ENCODE data around the gene RALY. TPM values are rescaled to one million over a fixed set of nuclear protein-coding genes. Genes with fewer than 3 reads are reported as not detected.

Gene RALY
- total RNA-seq, 1 experiment from 2014 or later = 119 TPM

GRCh38 chr20:34072076-34072475, 78.4 kb downstream of the RALY start:
- Histone ChIP-seq H4K20me1 (ENCODE audit: insufficient read depth) (peaks cover 3% of the 10 kb centered on the region; the same call in 1 of the 2 replicates), H3K9ac (ENCODE audit: low read length) (no peak overlapping the region), H3K27ac (ENCODE audit: low read depth, low read length) (no peak overlapping the region), H2AFZ (ENCODE audit: low read depth, low read length, poor library complexity, severe bottlenecking) (no peak overlapping the region), H3K9me3 (ENCODE audit: control insufficient read depth in 1 of 2, insufficient read depth in 1 of 2, low read depth in 1 of 2, low read length in 2 of 2) (no peaks in the 10 kb centered on the region), H3K9me2 (ENCODE audit: insufficient read depth) (no peaks in the 10 kb centered on the region), H3K79me2 (ENCODE audit: insufficient read depth, low read length) (peaks cover 34% of the 10 kb centered on the region; the same call in 1 of the 2 replicates), H3K36me3 (ENCODE audit: control insufficient read depth in 1 of 2, insufficient read depth in 2 of 2, low read length in 2 of 2) (peaks cover 7 to 10% of the 10 kb centered on the region in 2 experiments), H3K4me1 (ENCODE audit: control insufficient read depth in 1 of 2, insufficient read depth in 2 of 2, low read length in 2 of 2) (peaks cover 0 to 23% of the 10 kb centered on the region in 2 experiments; a peak in 2 of 4 replicates), H3K27me3 (ENCODE audit: insufficient read depth, low read length) (no peaks in the 10 kb centered on the region), H3K4me2 (ENCODE audit: low read length) (no peak overlapping the region), H3K4me3 (replicated peaks in 1 of 2; ENCODE audit: low read depth in 1 of 2, low read length in 2 of 2) (no peak overlapping the region)
- DNase-seq (ENCODE audit: low read depth, low spot score) (no peak), ATAC-seq (no peak)
- CTCF ChIA-PET = no interaction called here
- TF ChIP-seq CEBPB (IDR thresholded peaks at IDR 0.05; ENCODE audit: low read depth) = no peak
- POLR2A ChIA-PET = no interaction called here
- RAD21 ChIA-PET (ENCODE audit: low non-redundant PET in 1 of 2, low total read pairs in 2 of 2, uncharacterized antibody in 2 of 2, unreplicated experiment in 2 of 2) = no interaction called here
- intact Hi-C loops (cut with micrococcal nuclease) = no loop called here
- BruUV-seq (replicated peaks) = no TSS peak

GRCh38 chr20:34072778-34073177, 79.1 kb downstream of the RALY start:
- Histone ChIP-seq H3K9ac (ENCODE audit: low read length) (no peak overlapping the region), H3K4me3 (replicated peaks in 1 of 2; ENCODE audit: low read depth in 1 of 2, low read length in 2 of 2) (no peak overlapping the region), H3K4me2 (ENCODE audit: low read length) (no peak overlapping the region), H2AFZ (ENCODE audit: low read depth, low read length, poor library complexity, severe bottlenecking) (no peak overlapping the region), H3K9me3 (ENCODE audit: control insufficient read depth in 1 of 2, insufficient read depth in 1 of 2, low read depth in 1 of 2, low read length in 2 of 2) (no peaks in the 10 kb centered on the region), H3K27me3 (ENCODE audit: insufficient read depth, low read length) (no peaks in the 10 kb centered on the region), H3K4me1 (ENCODE audit: control insufficient read depth in 1 of 2, insufficient read depth in 2 of 2, low read length in 2 of 2) (peaks cover 0 to 23% of the 10 kb centered on the region in 2 experiments; a peak in 2 of 4 replicates), H3K27ac (ENCODE audit: low read depth, low read length) (no peak overlapping the region), H3K36me3 (ENCODE audit: control insufficient read depth in 1 of 2, insufficient read depth in 2 of 2, low read length in 2 of 2) (peaks cover 7 to 12% of the 10 kb centered on the region in 2 experiments), H4K20me1 (ENCODE audit: insufficient read depth) (peaks cover 3% of the 10 kb centered on the region; the same call in 1 of the 2 replicates), H3K9me2 (ENCODE audit: insufficient read depth) (no peaks in the 10 kb centered on the region), H3K79me2 (ENCODE audit: insufficient read depth, low read length) (peaks cover 34% of the 10 kb centered on the region; the same call in 1 of the 2 replicates)
- ChIA-PET RAD21 (ENCODE audit: low non-redundant PET in 1 of 2, low total read pairs in 2 of 2, uncharacterized antibody in 2 of 2, unreplicated experiment in 2 of 2) (no interaction called here), CTCF (no interaction called here), POLR2A (no interaction called here)
- intact Hi-C loops (cut with micrococcal nuclease) = no loop called here
- ATAC-seq = no peak
- no peak for DNase-seq (ENCODE audit: low read depth, low spot score)
- TSS peak; percentile 22 for BruUV-seq (replicated peaks)
- TF ChIP-seq CBX3 (IDR thresholded peaks at IDR 0.05; ENCODE audit: low read depth) (no peak), POLR2A (IDR thresholded peaks at IDR 0.05; ENCODE audit: borderline replicate concordance, extremely low read depth, insufficient read depth, insufficient read length) (no peak), CTCF (IDR thresholded peaks at IDR 0.05 in 2 of 3, conservative IDR thresholded peaks at IDR 0.05 in 1 of 3; ENCODE audit: borderline replicate concordance in 1 of 3, insufficient read depth in 1 of 3, low read depth in 2 of 3, low read length in 2 of 3) (no peak), ELF1 (IDR thresholded peaks at IDR 0.05; ENCODE audit: borderline replicate concordance, low read depth) (no peak), JUND (IDR thresholded peaks at IDR 0.05) (no peak), ZBTB33 (IDR thresholded peaks at IDR 0.05; ENCODE audit: extremely low read depth, insufficient replicate concordance, low read length) (no peak), SRF (IDR thresholded peaks at IDR 0.05; ENCODE audit: low read depth) (no peak), ATF3 (IDR thresholded peaks at IDR 0.05) (no peak), MAX (IDR thresholded peaks at IDR 0.05) (no peak), SP1 (IDR thresholded peaks at IDR 0.05; ENCODE audit: low read depth) (no peak), REST (IDR thresholded peaks at IDR 0.05; ENCODE audit: low read depth) (no peak), CEBPB (IDR thresholded peaks at IDR 0.05; ENCODE audit: low read depth) (no peak)

All from HCT116 (cell line).